NB4 (cell line): ENCODE measurements around the gene EHMT1.

Experiments used
- DNase-seq: peaks from one replicate; pipeline ENCODE4 v3.0.0; 2010; ENCODE audit warnings: low read depth
- H3K4me3 ChIP-seq: one replicate; pipeline ENCODE4 v1.5.1; 2011; ENCODE audit warnings: mild to moderate bottlenecking, low read depth, low read length, moderate library complexity
- MAX ChIP-seq: IDR thresholded peaks from 2 replicates; pipeline ENCODE4 v1.6.1; 2011; ENCODE audit warnings: low read depth, low read length
- MYC ChIP-seq: IDR thresholded peaks from 2 replicates; pipeline ENCODE4 v1.6.1; 2011; ENCODE audit warnings: low read depth, low read length
- POLR2A ChIP-seq: IDR thresholded peaks from 2 replicates; pipeline ENCODE4 v1.6.1; 2011; ENCODE audit warnings: mild to moderate bottlenecking; ENCODE audit not compliant: insufficient read length; ENCODE audit errors: extremely low read depth
- TF ChIP-seq, protein P1 (sequence below): IDR thresholded peaks from one replicate; pipeline ENCODE4 v1.5.1; 2012; ENCODE audit warnings: low read depth, low read length

Gene EHMT1

DNA sequence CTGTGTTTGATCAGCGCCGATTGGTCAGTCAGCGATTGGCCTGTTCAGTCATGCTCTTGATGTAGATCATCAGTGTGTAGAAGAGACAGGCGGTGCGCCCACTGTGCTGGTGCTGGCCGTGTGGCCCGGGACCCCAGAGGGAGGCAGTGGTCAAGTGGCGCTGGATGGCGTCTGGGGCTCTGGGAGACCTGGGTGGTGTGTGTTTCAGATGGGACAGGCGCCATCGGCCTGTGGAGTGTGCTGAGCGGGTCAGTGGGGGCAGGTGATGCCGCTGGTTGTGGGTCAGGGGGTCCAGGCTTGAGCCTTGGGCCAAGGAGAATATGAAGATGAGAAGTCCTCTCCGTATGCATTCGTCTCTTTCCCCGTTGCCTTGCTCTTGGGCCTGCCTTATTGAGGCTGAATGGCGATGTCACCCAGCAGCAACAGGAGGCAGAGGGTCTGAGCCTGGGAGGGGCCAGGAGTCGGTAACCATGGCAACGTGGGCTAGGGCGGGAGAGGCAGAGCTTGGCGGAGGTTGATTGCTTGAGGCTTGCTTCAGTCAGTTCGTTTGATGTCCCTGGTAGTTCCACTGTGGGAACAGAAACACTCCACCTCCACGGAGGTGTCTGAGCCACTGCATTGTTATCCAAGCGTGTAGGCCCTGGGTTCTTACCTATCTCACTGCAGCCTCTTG, 141.0 kb downstream of the EHMT1 start:
- no peak for DNase-seq
- H3K4me3 ChIP-seq = no peak overlapping the region
- TF ChIP-seq POLR2A (no peak), MYC (no peak), MAX (no peak)
- TF ChIP-seq, protein P1, sequence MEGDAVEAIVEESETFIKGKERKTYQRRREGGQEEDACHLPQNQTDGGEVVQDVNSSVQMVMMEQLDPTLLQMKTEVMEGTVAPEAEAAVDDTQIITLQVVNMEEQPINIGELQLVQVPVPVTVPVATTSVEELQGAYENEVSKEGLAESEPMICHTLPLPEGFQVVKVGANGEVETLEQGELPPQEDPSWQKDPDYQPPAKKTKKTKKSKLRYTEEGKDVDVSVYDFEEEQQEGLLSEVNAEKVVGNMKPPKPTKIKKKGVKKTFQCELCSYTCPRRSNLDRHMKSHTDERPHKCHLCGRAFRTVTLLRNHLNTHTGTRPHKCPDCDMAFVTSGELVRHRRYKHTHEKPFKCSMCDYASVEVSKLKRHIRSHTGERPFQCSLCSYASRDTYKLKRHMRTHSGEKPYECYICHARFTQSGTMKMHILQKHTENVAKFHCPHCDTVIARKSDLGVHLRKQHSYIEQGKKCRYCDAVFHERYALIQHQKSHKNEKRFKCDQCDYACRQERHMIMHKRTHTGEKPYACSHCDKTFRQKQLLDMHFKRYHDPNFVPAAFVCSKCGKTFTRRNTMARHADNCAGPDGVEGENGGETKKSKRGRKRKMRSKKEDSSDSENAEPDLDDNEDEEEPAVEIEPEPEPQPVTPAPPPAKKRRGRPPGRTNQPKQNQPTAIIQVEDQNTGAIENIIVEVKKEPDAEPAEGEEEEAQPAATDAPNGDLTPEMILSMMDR = no peak

- H3K4me3 ChIP-seq = no peak overlapping the region
- no peak for DNase-seq
- TF ChIP-seq, protein P1 = no peak
- TF ChIP-seq POLR2A = no peak
- no peak for TF ChIP-seq MYC
- no peak for TF ChIP-seq MAX
Observed at GRCh38 chr9:137760426-137760825, 141.6 kb downstream of the EHMT1 start.

GRCh38 chr9:137761032-137761431, 142.2 kb downstream of the EHMT1 start:
- TF ChIP-seq MYC = no peak
- no peak for TF ChIP-seq MAX
- no peak for TF ChIP-seq POLR2A
- TF ChIP-seq, protein P1 = no peak
- no peak for DNase-seq
- H3K4me3 ChIP-seq = no peak overlapping the region

DNA sequence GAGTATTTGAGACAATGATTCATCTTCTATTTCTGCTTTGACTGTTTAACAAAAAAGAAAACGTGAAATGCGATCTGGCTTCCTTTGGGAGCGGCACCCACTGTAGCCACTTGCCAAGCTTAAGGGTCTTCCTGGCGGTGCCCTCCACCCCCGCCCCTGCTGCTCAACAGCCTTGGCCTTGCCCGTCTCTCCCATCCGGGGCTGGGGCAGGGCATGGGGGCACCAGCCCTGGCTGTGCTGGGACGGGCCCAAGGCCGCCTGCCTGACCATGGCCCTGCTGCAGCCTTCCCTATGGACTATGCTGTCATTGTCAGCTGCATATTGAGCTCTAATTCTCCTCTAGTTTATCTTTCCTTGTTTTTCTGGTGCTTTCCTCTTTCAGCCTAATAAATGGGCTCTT, 143.0 kb downstream of the EHMT1 start:
- no peak for DNase-seq
- TF ChIP-seq MAX (no peak), MYC (no peak), POLR2A (no peak)
- TF ChIP-seq, protein P1 = no peak
- H3K4me3 ChIP-seq = no peak overlapping the region

- no peak overlapping the region for H3K4me3 ChIP-seq
- DNase-seq = no peak
- no peak for TF ChIP-seq POLR2A
- TF ChIP-seq, protein P1 = no peak
Observed at GRCh38 chr9:137762414-137763061, 143.7 kb downstream of the EHMT1 start.
